Endothelial cell of umbilical vein (primary cell): ENCODE results near the gene DEPDC1.

Source experiments
- POLR2A ChIP-seq: IDR thresholded peaks from 2 replicates; pipeline ENCODE4 v1.6.1; 2012; ENCODE audit warnings: low read depth, mild to moderate bottlenecking, control low read depth, low read length
- TF ChIP-seq, protein P1 (sequence below), 2 donors: IDR thresholded peaks; 1 replicate in 1 of 2; 2 replicates in 1 of 2; pipeline ENCODE4 v1.5.1; 2011; ENCODE audit warnings: low read length in 2 of 2, mild to moderate bottlenecking in 2 of 2, moderate library complexity in 2 of 2, control low read depth in 1 of 2, inconsistent platforms in 1 of 2, low read depth in 1 of 2; ENCODE audit not compliant: insufficient read depth in 1 of 2; ENCODE audit errors: extremely low read depth in 1 of 2

DNA sequence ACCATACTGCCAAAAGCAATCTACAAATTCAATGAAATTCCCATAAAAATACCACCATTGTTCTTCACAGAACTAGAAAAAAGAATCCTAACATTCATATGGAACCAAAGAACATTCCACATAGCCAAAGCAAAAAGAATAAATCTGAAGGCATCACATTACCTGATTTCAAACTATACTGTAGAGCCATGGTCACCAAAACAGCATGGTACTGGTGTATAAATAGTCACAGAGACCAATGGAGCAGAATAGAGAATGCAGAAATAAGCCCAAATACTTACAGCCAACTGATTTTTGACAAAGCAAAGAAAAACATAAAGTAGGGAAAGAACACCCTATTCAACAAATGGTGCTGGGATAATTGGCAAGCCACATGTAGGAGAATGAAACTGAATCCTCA lies 6.2 kb upstream of the DEPDC1 start:
- TF ChIP-seq, protein P1, sequence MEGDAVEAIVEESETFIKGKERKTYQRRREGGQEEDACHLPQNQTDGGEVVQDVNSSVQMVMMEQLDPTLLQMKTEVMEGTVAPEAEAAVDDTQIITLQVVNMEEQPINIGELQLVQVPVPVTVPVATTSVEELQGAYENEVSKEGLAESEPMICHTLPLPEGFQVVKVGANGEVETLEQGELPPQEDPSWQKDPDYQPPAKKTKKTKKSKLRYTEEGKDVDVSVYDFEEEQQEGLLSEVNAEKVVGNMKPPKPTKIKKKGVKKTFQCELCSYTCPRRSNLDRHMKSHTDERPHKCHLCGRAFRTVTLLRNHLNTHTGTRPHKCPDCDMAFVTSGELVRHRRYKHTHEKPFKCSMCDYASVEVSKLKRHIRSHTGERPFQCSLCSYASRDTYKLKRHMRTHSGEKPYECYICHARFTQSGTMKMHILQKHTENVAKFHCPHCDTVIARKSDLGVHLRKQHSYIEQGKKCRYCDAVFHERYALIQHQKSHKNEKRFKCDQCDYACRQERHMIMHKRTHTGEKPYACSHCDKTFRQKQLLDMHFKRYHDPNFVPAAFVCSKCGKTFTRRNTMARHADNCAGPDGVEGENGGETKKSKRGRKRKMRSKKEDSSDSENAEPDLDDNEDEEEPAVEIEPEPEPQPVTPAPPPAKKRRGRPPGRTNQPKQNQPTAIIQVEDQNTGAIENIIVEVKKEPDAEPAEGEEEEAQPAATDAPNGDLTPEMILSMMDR (IDR thresholded peaks at IDR 0.05; ENCODE audit: extremely low read depth in 1 of 2, insufficient read depth in 1 of 2, low read depth in 1 of 2, low read length in 2 of 2): no peak
- no peak for TF ChIP-seq POLR2A
